Measurements from ENCODE around the gene CAMK1D.
A peak's percentile ranks its signal among the peaks of the same experiment; 100 is the strongest.

Gene CAMK1D

DNA sequence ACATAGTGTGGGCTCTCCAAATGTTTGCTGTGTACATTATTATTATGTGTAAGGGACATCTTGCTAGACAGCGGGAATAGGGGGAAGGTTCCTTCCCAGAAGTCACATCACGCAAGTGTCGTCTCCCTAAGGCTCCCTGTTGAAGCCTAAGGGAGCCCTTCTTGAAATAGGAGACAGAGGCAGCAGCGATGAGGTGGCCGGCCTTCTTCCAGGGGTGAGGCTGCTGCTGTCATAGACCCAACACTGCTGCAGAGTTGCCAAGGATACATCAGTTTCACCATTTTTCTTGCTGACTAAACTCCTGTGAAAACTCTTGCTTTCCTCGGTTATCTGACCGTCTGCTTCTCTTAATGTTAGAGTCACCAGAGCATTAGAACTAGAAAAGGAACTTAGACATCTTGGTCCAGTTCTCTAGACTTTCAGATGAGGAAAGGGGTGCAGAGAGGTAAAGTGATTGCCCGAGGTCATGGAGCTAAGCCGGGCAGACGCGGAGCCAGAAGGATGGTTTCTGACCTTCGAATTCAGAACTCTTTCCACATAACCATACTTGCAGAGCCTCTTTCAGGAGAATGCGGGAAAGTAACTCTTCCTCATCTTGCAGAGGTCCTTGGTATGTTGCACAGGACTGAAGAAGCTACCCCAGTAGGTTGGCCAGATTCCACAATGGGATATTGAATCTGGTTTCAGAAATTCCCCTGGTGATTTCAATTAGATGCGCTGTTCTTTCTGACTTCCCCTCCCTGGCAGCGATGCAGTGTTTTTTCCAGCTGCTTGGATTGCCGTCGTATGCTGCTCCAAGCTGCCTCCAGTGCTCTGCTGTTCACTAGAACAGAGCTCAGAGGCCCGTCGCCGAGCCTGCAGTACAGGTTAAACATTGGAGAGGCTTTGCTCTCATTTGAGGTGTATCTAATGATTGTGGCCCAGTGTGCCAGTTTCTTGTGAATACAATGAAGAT, 217.1 kb downstream of the CAMK1D start:
- DNase-seq = no peak

DNA sequence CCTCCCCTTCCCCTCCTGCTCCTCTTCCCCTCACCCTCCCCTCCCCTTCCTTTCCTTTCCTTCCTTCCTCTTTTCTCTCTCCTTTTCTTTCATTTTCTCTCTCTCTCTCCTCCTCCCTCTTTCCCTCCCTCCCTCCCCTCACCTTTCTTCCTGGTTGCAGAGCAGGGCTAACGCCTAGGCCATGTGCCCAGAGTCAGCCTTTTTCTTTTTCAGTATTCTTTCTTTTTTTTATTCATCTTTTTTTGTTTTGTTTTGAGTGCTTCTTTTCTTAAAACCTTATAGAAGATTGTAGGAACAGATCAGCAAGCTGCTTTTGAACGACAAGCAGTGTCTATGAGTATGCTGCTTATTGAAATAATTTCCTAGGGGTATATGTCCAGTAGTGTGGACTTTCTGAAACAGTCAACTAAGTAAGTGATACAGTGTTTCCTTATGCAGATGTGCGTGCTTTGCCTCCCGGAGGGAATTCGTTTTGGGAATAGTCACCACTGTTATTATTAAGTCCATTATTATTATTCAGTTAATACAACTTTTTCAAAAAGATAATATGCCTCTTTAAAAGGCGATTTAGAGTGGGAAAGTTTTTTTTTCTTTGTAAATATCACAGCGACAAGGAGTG, 219.2 kb downstream of the CAMK1D start:
- no peak for DNase-seq

DNA sequence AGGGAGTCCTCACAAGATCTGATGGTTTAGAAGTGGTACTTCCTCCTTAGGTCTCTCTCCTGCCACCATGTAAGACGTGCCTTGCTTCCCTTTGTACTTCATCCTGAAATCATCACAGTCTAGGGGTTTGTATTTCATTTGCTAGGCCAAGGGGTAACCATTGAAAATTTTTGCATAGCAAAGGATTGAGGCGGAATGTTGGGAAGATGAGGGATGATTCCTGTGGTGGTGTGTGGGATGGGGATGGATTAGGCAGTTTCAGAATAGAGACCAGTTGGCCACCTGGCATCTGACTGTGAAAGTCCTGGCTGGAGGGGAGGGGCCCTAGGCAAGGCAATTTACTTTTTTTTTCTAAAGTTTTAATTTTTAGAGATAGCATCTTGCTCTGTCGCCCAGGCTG, 222.9 kb downstream of the CAMK1D start:
- no peak for DNase-seq

DNA sequence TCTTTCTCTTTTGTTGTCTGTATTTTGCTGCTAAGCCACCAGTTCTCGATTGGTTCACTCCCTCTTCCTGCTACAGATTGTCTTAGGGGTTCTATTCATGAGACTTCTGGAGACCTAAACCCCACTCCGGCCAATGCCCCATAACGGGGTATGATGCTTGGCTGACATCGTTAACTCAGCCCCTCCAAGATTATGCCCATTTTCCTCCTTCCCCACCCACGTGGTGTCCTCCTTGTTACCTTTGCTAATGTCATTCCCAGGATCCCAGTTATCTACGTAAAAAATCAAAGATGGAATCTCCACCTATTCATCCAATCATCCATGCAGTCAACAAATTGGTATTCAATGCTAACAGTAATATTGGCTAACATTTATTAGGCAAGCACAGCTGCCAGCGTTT, 228.3 kb downstream of the CAMK1D start:
- DNase-seq = no peak

DNA sequence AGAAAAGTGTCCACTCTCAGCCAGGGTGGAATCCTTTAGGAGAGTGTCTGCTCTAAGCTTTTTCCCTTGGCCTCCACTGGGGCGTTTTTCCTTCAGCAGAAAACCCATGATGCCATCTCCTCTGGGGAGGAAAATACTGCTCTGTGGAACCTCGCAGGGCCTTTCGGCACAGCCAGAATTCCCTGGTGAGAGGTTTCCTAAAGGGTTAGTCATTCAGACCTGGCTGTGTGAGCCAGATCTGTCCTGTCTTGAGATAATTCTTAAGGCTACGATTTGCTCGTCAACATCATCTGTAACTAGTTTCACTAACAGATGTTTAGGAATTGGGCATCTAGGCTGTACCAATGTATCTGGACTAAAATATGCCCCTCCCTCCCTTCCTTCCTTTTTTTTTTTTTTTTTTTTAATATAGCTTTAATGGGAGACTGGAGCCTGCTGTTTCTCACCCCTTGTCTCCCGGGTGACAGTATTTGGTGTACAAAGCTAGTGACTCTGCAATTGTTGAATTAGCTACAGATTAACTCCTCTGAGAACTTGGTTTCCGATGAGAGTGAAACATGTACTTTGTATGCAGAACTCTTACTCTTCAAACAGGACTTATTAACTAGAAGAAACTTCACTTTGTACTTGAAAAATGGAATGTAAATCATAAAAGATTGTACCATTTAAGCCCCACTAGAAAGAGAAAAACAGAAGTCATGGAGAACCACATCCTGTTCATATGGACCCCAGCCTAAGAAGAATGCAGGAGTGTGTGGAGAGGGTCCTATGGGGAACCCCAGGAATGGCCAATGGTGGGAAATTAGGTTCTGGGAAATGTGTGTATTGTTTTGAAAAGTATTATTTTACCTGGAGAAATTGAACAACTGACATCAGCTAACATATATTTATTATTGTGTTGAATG, 230.9 kb downstream of the CAMK1D start:
- no peak for DNase-seq

DNA sequence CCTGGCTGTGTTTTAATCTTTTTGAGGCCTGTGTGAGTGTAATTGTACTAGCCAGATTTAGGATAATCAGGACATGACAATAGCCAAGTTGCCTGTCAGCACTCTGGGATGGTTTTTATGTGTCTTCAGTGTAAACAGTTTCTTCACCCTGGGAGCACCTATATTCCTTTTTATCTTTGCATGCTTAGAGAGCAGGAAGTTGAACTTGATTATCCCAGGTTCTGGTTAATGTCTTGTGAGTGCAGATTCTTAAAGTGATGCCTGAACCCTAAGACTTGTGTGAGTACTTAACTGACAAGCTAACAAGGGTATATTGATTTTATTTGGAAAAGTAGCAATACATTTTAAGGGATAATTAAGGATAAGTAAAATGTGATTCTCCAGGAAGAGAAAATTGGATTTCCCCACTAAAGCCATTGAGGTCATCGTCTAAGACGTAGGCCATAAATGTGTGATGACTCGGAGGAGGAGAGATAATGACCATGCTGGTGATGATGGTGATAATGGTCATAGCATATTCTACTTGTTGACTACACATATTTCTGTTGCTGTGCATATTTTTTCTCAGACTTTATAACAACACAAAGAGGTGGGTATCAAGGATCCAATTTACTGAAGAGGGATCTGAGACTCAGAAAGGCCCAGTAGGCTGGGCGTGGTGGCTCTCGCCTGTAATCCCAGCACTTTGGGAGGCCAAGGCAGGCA, 234.7 kb downstream of the CAMK1D start:
- DNase-seq = no peak

DNA sequence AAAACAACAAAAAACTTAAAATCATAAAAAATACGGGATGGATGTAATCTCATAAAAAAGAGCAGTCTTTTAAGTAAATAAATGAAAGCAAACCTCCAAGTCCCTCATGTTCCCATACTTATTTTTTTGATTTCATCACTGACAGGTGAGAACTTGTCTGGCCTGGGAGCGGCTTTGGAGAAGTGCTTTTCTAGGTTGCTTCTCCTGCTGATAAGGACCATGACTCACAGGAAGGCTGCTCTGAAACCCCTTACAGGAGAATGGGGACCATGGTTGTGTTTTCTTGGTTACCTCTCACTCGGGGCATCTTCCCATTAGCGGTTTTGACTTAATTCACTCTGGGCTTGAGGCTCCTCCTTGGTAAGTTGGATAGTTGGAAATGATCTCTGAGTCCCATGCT, 237.4 kb downstream of the CAMK1D start:
- no peak for DNase-seq

DNA sequence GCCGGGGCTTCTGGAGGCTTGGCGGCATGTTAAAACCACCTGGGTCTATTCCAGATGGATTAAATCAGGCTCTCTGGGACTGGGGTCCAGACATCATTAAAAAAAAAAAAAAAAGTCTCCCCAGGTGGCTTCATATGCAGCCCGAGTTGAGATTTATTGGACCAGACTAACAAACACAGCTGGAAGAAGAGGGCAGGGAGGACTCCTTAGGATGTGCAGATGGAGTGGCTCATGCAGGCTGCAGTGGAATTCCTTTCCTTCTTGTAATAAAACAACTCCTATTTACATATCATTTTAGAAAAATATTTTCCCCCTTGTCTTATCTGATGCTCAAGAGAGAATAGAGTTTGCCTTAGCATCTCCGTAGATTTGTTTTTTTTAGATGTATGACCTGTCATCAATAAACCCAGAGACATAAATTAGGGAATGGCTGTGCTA, 238.1 kb downstream of the CAMK1D start:
- peak in 1 of 2 experiments; percentile 11 for DNase-seq

DNA sequence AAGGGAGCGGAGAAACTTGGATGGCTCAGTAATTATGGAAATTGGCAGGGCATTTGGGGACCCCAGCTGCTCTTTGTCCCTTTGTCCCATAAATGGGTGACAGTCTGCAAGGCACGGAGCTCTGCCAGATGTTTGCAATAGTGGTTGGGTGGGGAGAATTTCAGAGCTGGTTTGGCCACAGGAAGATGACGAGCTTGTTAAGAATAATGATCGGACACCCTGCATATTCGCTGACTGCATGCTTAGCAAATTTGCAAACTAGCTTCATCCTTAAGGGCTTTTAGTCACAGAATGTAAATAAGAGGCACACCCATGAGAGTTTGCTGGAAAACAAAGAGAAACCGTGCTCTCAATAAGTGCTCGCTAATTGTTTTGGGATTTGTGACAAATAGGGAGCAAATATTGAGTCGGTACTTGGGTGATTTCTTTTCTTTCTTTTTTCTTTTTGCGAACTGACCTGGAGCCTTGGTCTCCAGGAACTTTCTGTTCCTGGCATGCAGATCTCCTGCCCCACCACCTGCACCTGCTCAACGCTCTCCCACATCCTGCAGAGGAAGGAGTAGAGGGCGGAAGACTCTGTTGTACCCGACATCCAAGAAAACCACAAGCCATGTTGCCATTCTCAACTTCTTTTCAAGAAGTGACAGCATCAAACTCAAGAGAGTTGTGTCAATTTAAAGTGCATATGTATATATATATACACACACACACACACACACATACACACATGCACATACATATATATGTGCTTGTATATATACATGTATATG, 238.9 kb downstream of the CAMK1D start:
- DNase-seq = no peak

DNA sequence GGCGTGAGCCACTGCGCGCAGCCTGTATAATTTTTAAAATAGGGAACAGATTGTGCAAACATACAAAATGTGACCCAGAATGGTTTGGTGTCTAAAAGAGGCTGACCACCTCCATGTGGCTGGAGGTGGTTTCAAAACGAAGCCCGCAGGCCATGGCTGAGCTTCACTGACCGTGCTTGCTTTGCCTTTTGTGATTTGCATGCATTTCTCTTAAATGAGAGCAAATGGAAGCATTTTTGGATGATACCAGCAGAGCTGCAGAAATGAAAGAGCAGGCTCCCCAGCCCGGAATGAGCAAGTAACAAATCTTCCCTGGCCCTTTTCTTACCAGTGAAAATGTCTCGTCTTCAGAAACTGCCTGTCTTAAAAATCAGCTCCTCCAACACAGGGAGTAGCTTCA, 239.9 kb downstream of the CAMK1D start:
- no peak for DNase-seq

DNA sequence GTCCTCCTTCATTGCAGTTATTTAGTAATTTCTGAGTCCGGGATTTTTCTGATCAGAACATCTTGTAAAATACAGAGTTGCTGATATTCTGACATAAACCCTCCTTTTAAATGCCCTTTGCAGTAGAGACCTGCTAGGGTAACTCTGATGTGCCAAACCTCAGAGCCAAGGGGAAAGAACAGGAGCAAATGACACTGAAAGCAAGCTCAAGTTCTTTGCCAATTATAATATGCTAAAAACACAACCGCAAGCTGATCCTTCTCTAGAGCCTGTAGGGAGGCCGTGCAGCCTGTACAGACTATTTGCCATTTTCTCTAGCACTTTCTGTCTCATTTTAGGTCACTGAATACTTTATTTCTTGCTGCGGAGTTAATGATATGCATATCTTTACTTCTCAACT, 240.4 kb downstream of the CAMK1D start:
- DNase-seq = no peak

DNA sequence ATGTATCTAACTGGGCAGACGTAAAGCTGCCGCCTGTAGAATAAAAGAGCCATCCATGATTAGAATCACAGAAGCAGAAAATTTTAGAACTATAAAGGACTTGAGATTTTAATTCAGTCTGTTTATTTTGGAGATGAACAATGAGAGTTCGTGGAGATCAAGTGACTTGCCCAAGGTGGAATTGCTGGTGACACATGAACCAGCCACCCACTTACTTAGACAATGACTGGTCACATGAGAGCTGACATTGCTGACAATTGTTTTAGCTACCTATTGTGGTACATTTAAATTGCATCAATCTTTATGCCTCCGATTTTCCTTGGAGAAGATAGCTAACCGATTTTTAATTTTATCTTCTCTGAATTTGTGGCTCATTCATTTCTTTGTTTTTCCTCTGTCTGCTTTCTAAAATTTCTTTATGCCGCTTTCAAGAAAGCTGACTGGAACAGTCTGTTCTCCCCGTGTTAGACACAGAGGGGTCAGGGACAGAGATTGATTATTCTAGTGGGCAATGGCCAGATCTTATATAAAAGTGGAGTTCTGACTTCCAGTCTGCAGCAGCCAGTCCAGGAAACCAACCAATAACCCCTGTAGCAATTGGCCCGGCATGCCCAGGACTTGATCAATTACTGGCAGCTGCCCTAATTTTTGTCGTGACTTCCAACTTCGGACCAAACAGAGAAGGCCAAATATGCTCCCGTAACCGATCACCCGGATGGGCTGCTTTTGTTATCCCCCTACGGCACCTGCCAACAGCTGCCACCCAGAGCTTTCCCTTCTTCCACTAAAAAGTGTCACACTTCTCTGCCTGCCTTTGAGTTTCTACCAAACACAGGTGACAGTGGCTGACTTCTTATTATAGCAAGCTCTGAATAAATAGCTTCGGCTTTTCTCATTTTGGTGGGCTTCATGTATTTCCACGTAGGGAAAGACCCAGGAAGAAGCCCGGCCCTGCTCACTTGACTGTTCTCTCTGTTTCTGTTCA, 241.6 kb downstream of the CAMK1D start:
- no peak for DNase-seq

DNA sequence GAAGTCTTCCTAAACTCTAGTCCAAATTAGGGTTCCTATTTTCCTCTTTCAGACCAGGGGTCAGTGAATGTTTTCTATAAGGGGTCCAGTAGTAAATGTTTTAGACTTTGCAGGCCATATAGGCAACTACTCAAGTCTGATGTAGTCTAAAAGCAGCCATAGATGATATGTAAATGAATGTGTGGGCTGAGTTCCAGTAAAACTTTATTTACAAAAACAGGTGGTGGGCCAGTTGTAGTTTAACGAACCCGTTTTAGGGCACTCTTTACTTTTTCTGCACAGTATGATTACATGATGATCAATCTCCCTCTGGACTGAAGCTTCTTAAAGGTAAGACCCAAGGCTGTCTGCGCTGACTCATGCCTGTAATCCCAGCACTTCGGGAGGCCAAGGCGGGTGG, 243.6 kb downstream of the CAMK1D start:
- no peak for DNase-seq

DNA sequence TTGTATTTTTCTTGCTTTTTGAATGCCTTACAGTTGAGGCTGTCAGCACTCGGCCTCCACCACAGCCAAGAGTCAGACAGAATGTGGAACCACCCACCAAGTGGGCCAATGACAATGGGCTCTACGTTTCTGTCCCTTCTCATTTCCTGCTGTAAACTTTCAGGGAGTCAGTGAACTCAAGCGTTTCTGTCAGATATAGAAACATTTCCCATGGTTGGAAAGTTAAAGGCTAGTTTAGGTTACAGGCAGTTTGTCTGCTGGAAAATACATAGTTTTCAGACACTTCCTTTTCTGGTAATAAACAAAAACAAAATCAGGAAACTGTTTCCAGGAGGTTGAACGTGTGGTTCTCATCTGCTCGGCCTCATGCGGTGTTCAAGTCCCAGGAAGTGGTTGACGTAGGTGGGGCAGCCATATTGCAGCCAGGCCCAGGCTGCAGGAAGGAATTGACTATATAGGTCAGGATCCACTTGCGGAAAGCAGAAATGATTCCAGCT, 245.1 kb downstream of the CAMK1D start:
- no peak for DNase-seq

DNA sequence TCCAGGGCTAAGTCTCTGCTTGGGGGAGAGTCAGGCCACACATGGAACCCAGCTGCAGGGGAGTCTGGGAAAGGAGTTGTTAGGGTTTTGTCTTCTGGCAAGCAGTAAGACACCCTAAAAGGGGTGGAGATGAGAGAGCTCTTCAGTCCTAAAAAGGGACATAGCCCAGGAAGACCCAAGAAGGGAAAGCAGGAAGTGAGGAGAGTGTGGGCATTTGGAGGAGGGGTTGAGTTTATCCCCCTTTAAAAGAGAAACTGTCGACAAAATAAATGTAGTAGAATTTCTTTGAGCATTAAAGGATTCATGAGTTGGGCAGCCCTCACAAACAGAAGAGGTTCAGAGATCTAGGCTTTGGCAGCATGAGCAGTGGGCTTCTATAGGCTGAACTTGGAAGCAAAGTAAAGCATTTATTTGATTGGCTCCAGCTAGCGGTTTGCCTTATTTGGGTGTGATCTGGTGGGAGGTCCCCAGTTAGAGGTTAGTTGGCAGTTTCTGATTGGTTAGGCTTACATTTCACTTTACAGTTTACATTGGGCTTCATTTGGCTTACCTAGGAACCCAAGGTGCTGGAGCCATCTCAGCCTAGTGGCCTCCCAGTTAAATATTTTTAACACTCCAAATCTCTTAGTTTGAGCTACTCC, 246.7 kb downstream of the CAMK1D start:
- DNase-seq = no peak

DNA sequence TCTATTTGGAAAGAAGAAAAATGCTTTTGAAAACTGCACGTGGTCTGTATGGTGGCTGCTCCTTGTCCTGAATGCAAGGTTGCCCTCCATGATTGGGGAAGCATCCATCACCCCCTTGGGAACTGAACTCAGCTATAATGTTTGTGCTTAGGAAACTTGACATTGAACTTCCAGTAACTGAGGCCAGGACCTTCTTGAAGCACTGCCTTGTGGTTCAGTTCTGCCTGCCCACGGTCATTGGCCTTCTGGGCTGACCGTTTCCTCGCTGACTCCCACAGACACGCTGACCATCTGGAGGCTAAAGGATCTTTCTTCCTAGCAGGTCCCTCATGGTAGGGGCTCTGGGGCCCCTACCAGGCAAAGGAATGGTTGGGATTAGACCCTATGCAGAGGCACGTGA, 247.8 kb downstream of the CAMK1D start:
- DNase-seq = no peak

DNA sequence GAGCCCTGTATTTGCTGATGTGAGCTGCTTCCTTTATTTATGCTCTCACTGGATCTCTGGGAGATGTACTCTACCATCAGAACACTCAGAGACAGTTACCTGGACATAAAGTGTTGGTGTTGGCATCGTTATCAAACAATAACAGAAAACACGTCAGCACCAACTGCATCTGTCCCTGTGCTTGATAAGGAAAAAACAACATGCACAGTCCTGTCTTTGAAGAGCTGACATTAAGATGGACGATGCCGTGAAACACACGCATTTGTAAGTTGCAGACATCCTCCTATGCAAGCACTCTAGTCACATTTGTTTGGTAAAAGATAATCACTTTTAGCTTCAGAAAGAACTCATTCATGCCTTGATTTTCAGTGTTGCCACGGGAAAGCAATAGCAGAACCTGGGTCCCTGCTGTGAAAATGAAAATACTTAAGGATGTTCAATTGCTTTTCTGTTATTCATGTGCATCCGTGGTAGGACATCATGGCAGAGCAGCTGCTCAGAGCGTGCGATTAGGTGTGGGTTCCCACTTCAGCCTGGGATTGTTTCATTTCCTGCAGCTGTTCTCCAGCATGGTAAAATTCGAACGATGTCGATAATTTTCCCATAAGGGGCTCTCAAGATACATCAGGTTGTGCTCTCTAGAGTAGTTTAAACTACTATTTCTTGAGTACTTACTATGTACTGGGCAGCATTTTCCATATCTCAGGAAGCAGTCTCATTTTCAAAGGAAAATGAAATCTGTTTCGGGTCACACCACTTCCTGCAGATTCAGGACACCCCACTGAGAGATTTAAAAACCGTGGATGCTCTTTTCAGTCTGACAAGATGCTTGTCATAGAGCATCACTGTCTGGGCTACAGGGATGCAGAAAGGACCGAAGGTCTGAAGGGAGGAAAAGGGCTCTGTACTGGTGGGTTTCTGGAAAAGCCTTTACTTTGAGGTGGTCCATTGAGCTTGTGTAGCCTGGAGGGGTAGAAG, 248.7 kb downstream of the CAMK1D start:
- DNase-seq = peak; percentile 42 to 59

DNA sequence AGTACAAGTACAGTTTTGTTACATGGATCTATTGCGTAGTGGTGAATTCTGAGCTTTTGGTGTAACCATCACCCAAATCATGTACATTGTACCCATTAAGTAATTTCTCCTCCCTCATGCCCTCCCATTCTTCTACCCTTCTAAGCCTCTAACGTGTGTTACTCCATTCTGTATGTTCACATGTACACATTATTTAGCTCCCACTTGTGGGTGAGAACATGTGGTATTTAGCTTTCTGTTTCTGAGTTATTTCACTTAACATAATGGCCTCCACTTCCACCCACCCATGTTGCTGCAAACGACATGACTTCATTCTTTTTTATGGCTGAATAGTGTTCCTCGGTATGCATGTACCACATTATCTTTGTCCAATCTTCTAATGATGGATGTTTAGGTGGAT, 251.3 kb downstream of the CAMK1D start:
- no peak for DNase-seq

DNA sequence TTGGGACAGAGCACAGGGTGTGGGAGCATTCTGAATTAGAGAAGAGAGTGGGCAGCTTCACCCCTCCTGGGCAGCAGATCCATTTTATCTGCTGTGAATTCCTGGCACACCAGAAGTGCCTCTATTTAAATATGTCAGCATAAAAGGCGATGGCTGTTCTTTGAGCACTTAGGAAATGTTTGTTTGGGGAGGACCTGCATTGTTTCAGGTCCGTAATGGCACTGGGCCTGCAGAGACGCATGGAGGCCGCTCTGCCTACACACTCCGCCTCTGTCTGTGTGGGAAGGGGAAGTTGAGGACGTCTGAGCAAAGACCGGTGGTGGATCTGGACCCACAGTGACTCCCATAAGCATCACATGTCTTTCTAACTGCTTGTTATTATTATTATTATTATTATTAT, 253.2 kb downstream of the CAMK1D start:
- DNase-seq = no peak
